ENCODE data around the gene ERBIN. TPM values are rescaled to one million over a fixed set of nuclear protein-coding genes. Genes with fewer than 3 reads are reported as not detected.

The ERBIN gene
- total and polyA plus RNA-seq, 2 of the 4 experiments (the other 2 are of a cell fraction) = 25.8 to 70.1 TPM

GRCh38 chr5:66100851-66101250 is 174.5 kb downstream of the ERBIN start:
- CTCF ChIA-PET = no interaction called here

More at GRCh38 chr5:66100851-66101250, 174.5 kb downstream of the ERBIN start:
- no peak overlapping the region for H4K5ac ChIP-seq (ENCODE audit: low read depth, low read length)
- no peak overlapping the region for H3K4me2 ChIP-seq (ENCODE audit: low read depth, low read length)
- no peak overlapping the region for H2BK120ac ChIP-seq (ENCODE audit: low read depth, low read length)
- H3K4me1 ChIP-seq (ENCODE audit: control insufficient read depth, insufficient read depth, low read length) = no peaks in the 10 kb centered on the region
- no peaks in the 10 kb centered on the region for H4K20me1 ChIP-seq (ENCODE audit: insufficient read depth, low read length)
- ATAC-seq (ENCODE audit: low read depth) (no peak), DNase-seq (no peak)
- no peak overlapping the region for H4K8ac ChIP-seq (ENCODE audit: low read depth in 2 of 2, low read length in 2 of 2)
- no peak overlapping the region for H3K14ac ChIP-seq (replicated peaks; ENCODE audit: low read depth, low read length)
- H3K9me1 ChIP-seq (ENCODE audit: insufficient read depth, low read length) = no peaks in the 10 kb centered on the region
- H3K4me3 ChIP-seq (ENCODE audit: insufficient read depth, low read depth, low read length) = no peak overlapping the region
- H3K23ac ChIP-seq (ENCODE audit: low read depth, low read length) = no peak overlapping the region
- in situ Hi-C loops (cut with MboI; ENCODE audit: low sequenced_read_pairs) (no loop called here), intact Hi-C loops (cut with micrococcal nuclease) (no loop called here), dilution Hi-C loops (cut with HindIII; ENCODE audit: low sequenced_read_pairs, unreplicated experiment) (no loop called here)
- H3K9me3 ChIP-seq (ENCODE audit: control insufficient read depth, insufficient read depth, low read length) = peaks cover 18% of the 10 kb centered on the region
- POLR2A ChIA-PET (ENCODE audit: unreplicated experiment) = no interaction called here
- no peak overlapping the region for H2BK5ac ChIP-seq (ENCODE audit: low read depth, low read length, poor library complexity, severe bottlenecking)
- no peak overlapping the region for H2BK15ac ChIP-seq (ENCODE audit: low read depth, low read length)
- H3K27me3 ChIP-seq (ENCODE audit: control insufficient read depth, insufficient read depth, low read length) = no peaks in the 10 kb centered on the region
- H2BK20ac ChIP-seq (ENCODE audit: low read depth, low read length) = no peak overlapping the region
- no peak overlapping the region for H3K18ac ChIP-seq (ENCODE audit: low read depth, low read length)
- no peak overlapping the region for H2AK9ac ChIP-seq (replicated peaks; ENCODE audit: low read depth, low read length, poor library complexity)
- no TSS peak for BruUV-seq (replicated peaks)
- H3K79me1 ChIP-seq (ENCODE audit: low read depth in 1 of 2, low read length in 2 of 2) = no peaks in the 10 kb centered on the region
- no peak overlapping the region for H4K91ac ChIP-seq (ENCODE audit: insufficient read depth, low read depth, low read length)
- no peak overlapping the region for H3K27ac ChIP-seq (ENCODE audit: insufficient read depth, low read length)
- H3K36me3 ChIP-seq (ENCODE audit: control insufficient read depth, insufficient read depth, low read length) = no peaks in the 10 kb centered on the region
- no peak overlapping the region for H2AK5ac ChIP-seq (ENCODE audit: low read depth, low read length)
- H2AFZ ChIP-seq (replicated peaks; ENCODE audit: low read length, poor library complexity) = no peak overlapping the region
- no peak overlapping the region for H3K4ac ChIP-seq (ENCODE audit: low read depth, low read length)
- TF ChIP-seq NFE2L2 (IDR thresholded peaks at IDR 0.05; ENCODE audit: low read depth, low read length) (no peak), MXI1 (IDR thresholded peaks at IDR 0.05; ENCODE audit: borderline replicate concordance, low read depth, low read length) (no peak), MAZ (IDR thresholded peaks at IDR 0.05; ENCODE audit: borderline replicate concordance, low read depth, low read length) (no peak), POLR2A (IDR thresholded peaks at IDR 0.05; ENCODE audit: low read depth, low read length) (no peak), BHLHE40 (IDR thresholded peaks at IDR 0.05; ENCODE audit: low read depth, low read length) (no peak), RFX5 (IDR thresholded peaks at IDR 0.05; ENCODE audit: low read depth, low read length) (no peak), CTCF (conservative IDR thresholded peaks at IDR 0.05; ENCODE audit: low read depth, low read length) (no peak), CHD1 (IDR thresholded peaks at IDR 0.05; ENCODE audit: low read depth, low read length) (no peak), FOS (IDR thresholded peaks at IDR 0.05; ENCODE audit: low read depth, low read length) (no peak)
- no peak overlapping the region for H3K9ac ChIP-seq (ENCODE audit: low read depth, low read length)
- WGBS, 2 experiments (ENCODE audit: extremely low coverage in 2 of 2, insufficient read length in 1 of 2) = no CpG with 5 or more reads among the region's 2 CpGs
- no peak overlapping the region for H3K56ac ChIP-seq (ENCODE audit: extremely low read depth, insufficient read depth, low read length)
